Keratinocyte (primary cell): ENCODE measurements around the gene CIBAR2. TPM values are rescaled to one million over a fixed set of nuclear protein-coding genes. Genes with fewer than 3 reads are reported as not detected.

ENCODE experiments used
- DNase-seq: peaks from one replicate; pipeline ENCODE4 v3.0.0-alpha.2; 2011; ENCODE audit warnings: low read depth, missing footprints, low spot score
- FAIRE-seq: peaks from 2 replicates; lab custom pipeline; 2011; peaks lifted over from hg19 to GRCh38; lab: Jason Lieb, UNC
- H2AFZ ChIP-seq: 2 replicates; pipeline ENCODE4 v1.6.0; 2012; ENCODE audit warnings: low read length, control low read depth, inconsistent platforms; ENCODE audit not compliant: control insufficient read depth
- H3K27ac ChIP-seq: 2 replicates; pipeline ENCODE4 v1.5.1; 2011; ENCODE audit warnings: low read length; ENCODE audit not compliant: control insufficient read depth, insufficient read depth
- H3K27me3 ChIP-seq: 3 replicates; pipeline ENCODE4 v1.6.0; 2011; ENCODE audit warnings: low read length; ENCODE audit not compliant: control insufficient read depth, insufficient read depth; ENCODE audit errors: extremely low read depth
- H3K36me3 ChIP-seq, 2 experiments: 2 replicates in 1 of 2; 3 replicates in 1 of 2; pipeline ENCODE4 v1.5.1; 2011; ENCODE audit warnings: low read length in 2 of 2, mild to moderate bottlenecking in 1 of 2; ENCODE audit not compliant: control insufficient read depth in 2 of 2, insufficient read depth in 2 of 2; ENCODE audit errors: extremely low read depth in 1 of 2
- H3K4me1 ChIP-seq: 3 replicates; pipeline ENCODE4 v1.5.1; 2011; ENCODE audit warnings: low read length; ENCODE audit not compliant: control insufficient read depth, insufficient read depth; ENCODE audit errors: extremely low read depth
- H3K4me2 ChIP-seq: 3 replicates; pipeline ENCODE4 v1.6.0; 2011; ENCODE audit warnings: low read depth, low read length; ENCODE audit not compliant: control insufficient read depth, insufficient read depth; ENCODE audit errors: extremely low read depth
- H3K4me3 ChIP-seq, 3 experiments: fragments of 200-600 bp in 1 of 3; sonication (generic) in 1 of 3; 2 replicates in 2 of 3; 3 replicates in 1 of 3; pipeline ENCODE4 v1.5.1; 2011 to 2016; ENCODE audit warnings: low read length in 3 of 3, mild to moderate bottlenecking in 3 of 3, control low read depth in 2 of 3, inconsistent platforms in 1 of 3, low read depth in 1 of 3, mixed read lengths in 1 of 3, mixed run types in 1 of 3, moderate library complexity in 1 of 3; ENCODE audit not compliant: control insufficient read depth in 2 of 3, insufficient read depth in 2 of 3; ENCODE audit errors: extremely low read depth in 1 of 3
- H3K79me2 ChIP-seq: 2 replicates; pipeline ENCODE4 v1.6.0; 2012; ENCODE audit warnings: low read length; ENCODE audit not compliant: control insufficient read depth, insufficient read depth
- H3K9ac ChIP-seq: 3 replicates; pipeline ENCODE4 v1.6.0; 2011; ENCODE audit warnings: low read length; ENCODE audit not compliant: control insufficient read depth, insufficient read depth; ENCODE audit errors: extremely low read depth
- H3K9me1 ChIP-seq: 3 replicates; pipeline ENCODE4 v1.6.0; 2011; ENCODE audit warnings: low read length; ENCODE audit not compliant: control insufficient read depth, insufficient read depth; ENCODE audit errors: extremely low read depth
- H3K9me3 ChIP-seq: 2 replicates; pipeline ENCODE4 v1.5.1; 2012; ENCODE audit warnings: low read depth, low read length; ENCODE audit not compliant: control insufficient read depth
- H4K20me1 ChIP-seq: 3 replicates; pipeline ENCODE4 v1.6.0; 2011; ENCODE audit warnings: low read length; ENCODE audit not compliant: control insufficient read depth, insufficient read depth; ENCODE audit errors: extremely low read depth
- EZH2 ChIP-seq: IDR thresholded peaks from one replicate; pipeline ENCODE4 v1.6.1; 2012; ENCODE audit warnings: inconsistent platforms, mild to moderate bottlenecking, low read length, moderate library complexity
- dilution Hi-C: fragments of 300-500 bp; cut with MboI; formaldehyde crosslinking; loops from one replicate; pipeline ENCODE4 v1.7.0; 2020; ENCODE audit warnings: low sequenced_read_pairs; ENCODE audit not compliant: extremely low pct_ligation_motif_present
- polyA plus RNA-seq, 5 experiments: library from polyadenylated mRNA; depleted of rRNA in 3 of 5; stranded (reverse) in 3 of 5; stranded (forward) in 1 of 5; unstranded in 1 of 5; fragments of >200 nt; gene quantifications; 1 replicate in 1 of 5; 2 replicates in 3 of 5; 3 replicates in 1 of 5; pipeline versions ENCODE4 v1.2.1 to v1.2.3, GENCODE V29; 2011 to 2012; ENCODE audit warnings: missing spikeins in 2 of 5, low read depth in 1 of 5, low replicate concordance in 1 of 5
- TF ChIP-seq, protein P1 (sequence below), 3 experiments: IDR thresholded peaks in 1 of 3; conservative IDR thresholded peaks in 1 of 3; optimal IDR thresholded peaks in 1 of 3; 2 replicates in 2 of 3; 3 replicates in 1 of 3; pipeline versions ENCODE3 to v1.5.1; 2011; ENCODE audit warnings: low read length in 3 of 3, mild to moderate bottlenecking in 3 of 3, moderate library complexity in 2 of 3, control low read depth in 1 of 3, inconsistent platforms in 1 of 3; ENCODE audit not compliant: insufficient read depth in 2 of 3; ENCODE audit errors: extremely low read depth in 1 of 3

Gene CIBAR2
- polyA plus RNA-seq, 1 donor (not counting 4 experiments of a cell fraction or from before 2014, with no cell fraction given), result not detected

DNA sequence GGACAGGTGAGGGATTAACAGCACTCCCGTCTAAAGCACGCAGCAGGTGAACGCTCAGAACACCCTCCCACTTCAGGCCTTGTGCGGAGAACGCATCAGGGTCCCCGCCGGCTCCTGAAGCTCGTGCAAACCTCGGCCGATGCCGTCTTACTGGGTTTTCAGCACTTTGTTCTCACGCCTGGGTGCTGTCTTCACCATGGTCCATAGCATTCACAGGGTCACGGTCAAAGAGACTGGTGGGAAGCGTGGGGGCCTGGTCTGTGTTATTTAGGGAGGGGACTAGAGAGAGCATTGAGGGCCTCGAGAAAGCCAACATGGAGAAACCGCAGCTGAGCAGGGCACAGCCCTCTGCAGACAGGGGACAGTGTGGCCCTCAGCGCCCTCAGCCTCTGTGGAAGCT lies 26.6 kb downstream of the CIBAR2 start:
- H3K27ac ChIP-seq, result no peak overlapping the region
- H3K4me3 ChIP-seq, result no peak overlapping the region
- H4K20me1 ChIP-seq, result no peaks in the 10 kb centered on the region
- FAIRE-seq (no peak), DNase-seq (no peak)
- H3K79me2 ChIP-seq, result no peaks in the 10 kb centered on the region
- dilution Hi-C loops, result no loop called here
- H3K36me3 ChIP-seq, result no peaks in the 10 kb centered on the region
- H3K4me1 ChIP-seq, result no peaks in the 10 kb centered on the region
- H3K4me2 ChIP-seq, result no peak overlapping the region
- TF ChIP-seq, protein P1, sequence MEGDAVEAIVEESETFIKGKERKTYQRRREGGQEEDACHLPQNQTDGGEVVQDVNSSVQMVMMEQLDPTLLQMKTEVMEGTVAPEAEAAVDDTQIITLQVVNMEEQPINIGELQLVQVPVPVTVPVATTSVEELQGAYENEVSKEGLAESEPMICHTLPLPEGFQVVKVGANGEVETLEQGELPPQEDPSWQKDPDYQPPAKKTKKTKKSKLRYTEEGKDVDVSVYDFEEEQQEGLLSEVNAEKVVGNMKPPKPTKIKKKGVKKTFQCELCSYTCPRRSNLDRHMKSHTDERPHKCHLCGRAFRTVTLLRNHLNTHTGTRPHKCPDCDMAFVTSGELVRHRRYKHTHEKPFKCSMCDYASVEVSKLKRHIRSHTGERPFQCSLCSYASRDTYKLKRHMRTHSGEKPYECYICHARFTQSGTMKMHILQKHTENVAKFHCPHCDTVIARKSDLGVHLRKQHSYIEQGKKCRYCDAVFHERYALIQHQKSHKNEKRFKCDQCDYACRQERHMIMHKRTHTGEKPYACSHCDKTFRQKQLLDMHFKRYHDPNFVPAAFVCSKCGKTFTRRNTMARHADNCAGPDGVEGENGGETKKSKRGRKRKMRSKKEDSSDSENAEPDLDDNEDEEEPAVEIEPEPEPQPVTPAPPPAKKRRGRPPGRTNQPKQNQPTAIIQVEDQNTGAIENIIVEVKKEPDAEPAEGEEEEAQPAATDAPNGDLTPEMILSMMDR (optimal IDR thresholded peaks at IDR 0.05 in 1 of 3, IDR thresholded peaks at IDR 0.05 in 1 of 3, conservative IDR thresholded peaks at IDR 0.05 in 1 of 3; ENCODE audit: extremely low read depth in 1 of 3, insufficient read depth in 2 of 3, low read length in 3 of 3), result no peak
- TF ChIP-seq EZH2, result no peak
- H3K27me3 ChIP-seq, result peaks cover 17% of the 10 kb centered on the region
- H3K9me1 ChIP-seq, result no peaks in the 10 kb centered on the region
- H3K9me3 ChIP-seq, result no peaks in the 10 kb centered on the region
- H2AFZ ChIP-seq, result no peak overlapping the region
- H3K9ac ChIP-seq, result no peak overlapping the region

DNA sequence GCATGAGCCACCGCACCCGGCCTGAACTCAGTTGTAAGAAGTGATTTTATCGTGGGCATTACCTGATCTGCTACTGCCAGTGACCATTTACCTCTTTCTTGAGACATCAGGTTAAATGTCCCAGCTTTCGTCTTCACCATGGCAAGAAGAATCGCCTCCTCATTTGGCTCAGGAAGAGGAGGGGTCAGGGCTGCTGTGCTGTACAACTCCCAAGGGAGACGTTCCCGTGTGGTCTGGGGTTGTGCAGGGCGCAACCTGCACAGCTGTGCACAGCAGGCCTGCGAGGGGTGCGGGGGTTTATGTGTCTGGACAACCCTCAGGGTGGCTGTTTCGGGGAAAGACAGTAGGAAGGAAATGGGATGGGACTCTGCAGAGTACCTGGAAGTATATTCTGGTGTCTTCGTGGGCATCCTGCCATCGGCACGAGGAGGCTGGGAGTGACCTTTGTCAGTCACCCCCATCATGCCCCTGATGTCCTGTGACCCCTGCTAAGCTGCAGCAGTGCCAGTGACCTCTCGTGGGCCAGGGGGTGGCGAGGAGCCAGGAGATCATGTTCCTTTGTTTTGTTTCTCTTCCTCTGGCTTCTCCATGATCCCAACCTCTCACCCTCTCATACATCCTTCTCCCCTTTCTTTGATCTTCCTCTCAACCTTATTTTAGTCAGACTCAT lies 27.3 kb downstream of the CIBAR2 start:
- Histone ChIP-seq H3K4me2 (no peak overlapping the region), H3K36me3 (no peaks in the 10 kb centered on the region), H3K27ac (no peak overlapping the region), H3K4me1 (no peaks in the 10 kb centered on the region), H4K20me1 (no peaks in the 10 kb centered on the region), H3K4me3 (no peak overlapping the region), H3K9me1 (no peaks in the 10 kb centered on the region), H3K79me2 (no peaks in the 10 kb centered on the region), H3K27me3 (peaks cover 17% of the 10 kb centered on the region), H2AFZ (no peak overlapping the region), H3K9ac (no peak overlapping the region), H3K9me3 (no peaks in the 10 kb centered on the region)
- dilution Hi-C loops, result no loop called here
- TF ChIP-seq, protein P1 (optimal IDR thresholded peaks at IDR 0.05 in 1 of 3, IDR thresholded peaks at IDR 0.05 in 1 of 3, conservative IDR thresholded peaks at IDR 0.05 in 1 of 3; ENCODE audit: extremely low read depth in 1 of 3, insufficient read depth in 2 of 3, low read length in 3 of 3), result no peak
- no peak for TF ChIP-seq EZH2
- no peak for FAIRE-seq
- no peak for DNase-seq
